Kidney (tissue), 14 donors: Measurements from ENCODE around the gene MDGA2. TPM values are rescaled to one million over a fixed set of nuclear protein-coding genes. Genes with fewer than 3 reads are reported as not detected.

Experiments
- DNase-seq, 5 donors: peaks; one replicate each; pipeline ENCODE4 v3.0.0-alpha.2; 2013 to 2020
- FAIRE-seq: peaks from 2 replicates; lab custom pipeline; 2012; peaks lifted over from hg19 to GRCh38; lab: Jason Lieb, UNC
- H3K27ac ChIP-seq, 2 donors: one replicate each; pipeline ENCODE4 v1.7.0; 2013; ENCODE audit warnings: low read depth in 2 of 2, low read length in 2 of 2, inconsistent platforms in 1 of 2
- H3K27me3 ChIP-seq: one replicate; pipeline ENCODE4 v1.7.1; 2013; ENCODE audit warnings: low read length, inconsistent platforms; ENCODE audit not compliant: control insufficient read depth, insufficient read depth
- H3K36me3 ChIP-seq, 3 donors: one replicate each; pipeline versions ENCODE4 v1.7.0 to v1.7.1; 2013; ENCODE audit warnings: low read length in 3 of 3, control low read depth in 1 of 3, inconsistent platforms in 1 of 3; ENCODE audit not compliant: insufficient read depth in 3 of 3, control insufficient read depth in 2 of 3
- H3K4me1 ChIP-seq, 3 donors: one replicate each; pipeline versions ENCODE4 v1.7.0 to v1.7.1; 2013; ENCODE audit warnings: low read length in 3 of 3, inconsistent platforms in 1 of 3, low read depth in 1 of 3; ENCODE audit not compliant: control insufficient read depth in 2 of 3, insufficient read depth in 2 of 3
- H3K4me3 ChIP-seq, 3 donors: one replicate each; pipeline versions ENCODE4 v1.7.0 to v1.8.1; 2013; ENCODE audit warnings: low read length in 3 of 3, control low read depth in 1 of 3, inconsistent platforms in 1 of 3
- H3K9ac ChIP-seq, 3 donors: one replicate each; pipeline versions ENCODE4 v1.7.0 to v1.7.1; 2013; ENCODE audit warnings: low read length in 3 of 3, control low read depth in 1 of 3, inconsistent platforms in 1 of 3
- H3K9me3 ChIP-seq, 3 donors: one replicate each; pipeline versions ENCODE4 v1.7.0 to v1.7.1; 2013; ENCODE audit warnings: low read length in 3 of 3, control low read depth in 1 of 3, inconsistent platforms in 1 of 3; ENCODE audit not compliant: control insufficient read depth in 2 of 3, insufficient read depth in 1 of 3
- CTCF ChIP-seq: IDR thresholded peaks from 3 replicates; pipeline ENCODE4 v1.5.1; 2012; ENCODE audit warnings: mild to moderate bottlenecking, moderate library complexity, borderline replicate concordance; ENCODE audit not compliant: insufficient read depth; ENCODE audit errors: extremely low read depth
- intact Hi-C: fragments of 100-400 bp; cut with DNase I; formaldehyde crosslinking; loops from one replicate; pipeline ENCODE4 v1.11.1; 2022
- polyA plus RNA-seq: library from polyadenylated mRNA; stranded (reverse); fragments of 350-450 nt; fragmentation: Illumina TruSeq; extraction: RNeasy Lipid Tissue Mini Kit (QIAGEN cat#74804); gene quantifications from one replicate; pipeline ENCODE4 v1.2.3, GENCODE V29; 2014; ENCODE audit warnings: low read depth, low replicate concordance; ENCODE audit not compliant: insufficient read depth
- total RNA-seq: library from RNA; stranded (reverse); fragmentation: NEBNext Ultra II Directional; extraction: Animal tissue kit (Norgen Biotek cat#: 25700); gene quantifications from one replicate; pipeline ENCODE4 v1.2.1, GENCODE V29; 2021
- donor health status: control.
- donor health status: control.
- donor health status: control.
- donor health status: control.
- donor health status: control.
- donor health status: DM: yes; HTN: yes; CAD: no.
- donor health status: Normal renal cell carcinoma (clear cell type).

The MDGA2 gene
- total and polyA plus RNA-seq, 2 donors from 2014 or later: 0.41 TPM; not detected in 1

GRCh38 chr14:47210099-47210498 is 465.3 kb downstream of the MDGA2 start:
- Histone ChIP-seq H3K27me3 (no peaks in the 10 kb centered on the region), H3K9me3 (peaks cover 0 to 2% (median 0%) of the 10 kb centered on the region in 3 donors), H3K27ac (no peak overlapping the region), H3K36me3 (no peaks in the 10 kb centered on the region), H3K9ac (no peak overlapping the region), H3K4me3 (no peak overlapping the region), H3K4me1 (no peaks in the 10 kb centered on the region)
- intact Hi-C loops: no loop called here
- FAIRE-seq (no peak), DNase-seq (no peak)
- TF ChIP-seq CTCF: no peak

GRCh38 chr14:47208434-47208833 is 467.0 kb downstream of the MDGA2 start:
- H3K4me3 ChIP-seq: no peak overlapping the region
- no peaks in the 10 kb centered on the region for H3K27me3 ChIP-seq
- no peak overlapping the region for H3K9ac ChIP-seq
- no peaks in the 10 kb centered on the region for H3K4me1 ChIP-seq
- FAIRE-seq (peak; percentile 11), DNase-seq (peak in 1 of 5 donors; percentile 44)
- H3K36me3 ChIP-seq: no peaks in the 10 kb centered on the region
- no peak overlapping the region for H3K27ac ChIP-seq
- no peak for TF ChIP-seq CTCF
- no peaks in the 10 kb centered on the region for H3K9me3 ChIP-seq
- intact Hi-C loops: no loop called here

GRCh38 chr14:47207617-47208016 is 467.8 kb downstream of the MDGA2 start:
- no peak for FAIRE-seq
- Histone ChIP-seq H3K9ac (no peak overlapping the region), H3K36me3 (no peaks in the 10 kb centered on the region), H3K4me3 (no peak overlapping the region), H3K27ac (no peak overlapping the region), H3K27me3 (no peaks in the 10 kb centered on the region), H3K9me3 (no peaks in the 10 kb centered on the region), H3K4me1 (no peaks in the 10 kb centered on the region)
- peak in 1 of 5 donors; percentile 7 for DNase-seq
- intact Hi-C loops: no loop called here
- TF ChIP-seq CTCF: no peak

- Histone ChIP-seq H3K27ac (no peak overlapping the region), H3K36me3 (no peaks in the 10 kb centered on the region), H3K27me3 (no peaks in the 10 kb centered on the region), H3K4me1 (no peaks in the 10 kb centered on the region), H3K9ac (no peak overlapping the region), H3K4me3 (no peak overlapping the region), H3K9me3 (no peaks in the 10 kb centered on the region)
- intact Hi-C loops: no loop called here
- DNase-seq: peak in 1 of 5 donors; percentile 64
- no peak for TF ChIP-seq CTCF
- no peak for FAIRE-seq
Observed at GRCh38 chr14:47200740-47201139, 474.7 kb downstream of the MDGA2 start.
